DND-41 (cell line): ENCODE results near the gene HTT.

Experiments used
- EZH2 ChIP-seq: IDR thresholded peaks from 3 replicates; pipeline ENCODE4 v1.6.1; 2012; ENCODE audit warnings: borderline replicate concordance, low read depth, mild to moderate bottlenecking, moderate library complexity, low read length, inconsistent platforms; ENCODE audit not compliant: severe bottlenecking
- TF ChIP-seq, protein P1 (sequence below): IDR thresholded peaks from 2 replicates; pipeline ENCODE4 v1.5.1; 2012; ENCODE audit warnings: borderline replicate concordance, low read length, moderate library complexity, mild to moderate bottlenecking; ENCODE audit not compliant: poor library complexity, severe bottlenecking; ENCODE audit errors: extremely low read depth

DNA sequence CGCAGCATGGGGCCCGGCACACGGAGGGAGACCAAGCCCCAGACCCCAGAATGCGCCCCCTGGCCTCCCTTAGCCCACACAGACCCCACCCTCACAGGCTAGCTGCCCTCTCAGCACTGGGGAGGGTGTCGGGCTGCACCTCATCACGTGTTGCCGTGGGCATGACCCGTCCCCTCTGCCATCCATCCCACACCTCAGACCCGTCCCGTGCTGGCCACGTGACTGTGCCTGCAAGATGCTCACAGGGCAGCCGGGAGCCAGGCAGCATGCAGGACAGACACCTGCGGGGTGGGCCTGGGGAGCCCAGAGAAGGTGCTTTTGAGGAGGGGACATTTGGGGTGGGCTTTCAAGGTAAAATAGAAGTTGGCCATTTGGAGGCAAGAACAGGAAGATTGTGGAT lies 179.3 kb downstream of the HTT start:
- TF ChIP-seq, protein P1, sequence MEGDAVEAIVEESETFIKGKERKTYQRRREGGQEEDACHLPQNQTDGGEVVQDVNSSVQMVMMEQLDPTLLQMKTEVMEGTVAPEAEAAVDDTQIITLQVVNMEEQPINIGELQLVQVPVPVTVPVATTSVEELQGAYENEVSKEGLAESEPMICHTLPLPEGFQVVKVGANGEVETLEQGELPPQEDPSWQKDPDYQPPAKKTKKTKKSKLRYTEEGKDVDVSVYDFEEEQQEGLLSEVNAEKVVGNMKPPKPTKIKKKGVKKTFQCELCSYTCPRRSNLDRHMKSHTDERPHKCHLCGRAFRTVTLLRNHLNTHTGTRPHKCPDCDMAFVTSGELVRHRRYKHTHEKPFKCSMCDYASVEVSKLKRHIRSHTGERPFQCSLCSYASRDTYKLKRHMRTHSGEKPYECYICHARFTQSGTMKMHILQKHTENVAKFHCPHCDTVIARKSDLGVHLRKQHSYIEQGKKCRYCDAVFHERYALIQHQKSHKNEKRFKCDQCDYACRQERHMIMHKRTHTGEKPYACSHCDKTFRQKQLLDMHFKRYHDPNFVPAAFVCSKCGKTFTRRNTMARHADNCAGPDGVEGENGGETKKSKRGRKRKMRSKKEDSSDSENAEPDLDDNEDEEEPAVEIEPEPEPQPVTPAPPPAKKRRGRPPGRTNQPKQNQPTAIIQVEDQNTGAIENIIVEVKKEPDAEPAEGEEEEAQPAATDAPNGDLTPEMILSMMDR = no peak
- no peak for TF ChIP-seq EZH2
